GM12878 (cell line): ENCODE measurements around the gene TSHZ2. TPM values are rescaled to one million over a fixed set of nuclear protein-coding genes. Genes with fewer than 3 reads are reported as not detected.

Experiments used
- ATAC-seq: fragments of 200-7000 bp; cut with Tn5 transposase; 3 replicates; pipeline ENCODE4 v1.9.1; 2020; ENCODE audit warnings: mild to moderate bottlenecking, moderate library complexity
- BruUV-seq: library from RNA; stranded (reverse); fragments of 400-500 nt; replicated peaks from 2 replicates; lab custom pipeline; 2021; lab: Mats Ljungman, UMichigan
- CTCF ChIA-PET: fragments of 300-600 bp; sonication (Branson Sonifier 250); formaldehyde crosslinking; extraction: SDS; loops from one replicate; lab custom pipeline; 2021; ENCODE audit warnings: inconsistent platforms; lab: Yijun Ruan, JAX
- POLR2A ChIA-PET: fragments of 350-600 bp; formaldehyde crosslinking; extraction: SDS; loops from one replicate; lab custom pipeline; 2021; ENCODE audit warnings: inconsistent platforms; lab: Charles Lee
- RAD21 ChIA-PET: fragments of 300-600 bp; sonication (Branson Sonifier 250); formaldehyde crosslinking; loops from one replicate; lab custom pipeline; 2023; ENCODE audit warnings: antibody characterized with exemption; ENCODE audit not compliant: unreplicated experiment; lab: Charles Lee
- SMC1A ChIA-PET: fragments of 300-600 bp; sonication (Branson Sonifier 250); formaldehyde crosslinking; loops from one replicate; lab custom pipeline; 2023; ENCODE audit not compliant: unreplicated experiment, uncharacterized antibody; lab: Charles Lee
- DNase-seq: peaks from one replicate; pipeline ENCODE4 v3.0.0-alpha.2; 2011; ENCODE audit warnings: low read depth, low spot score
- FAIRE-seq: peaks from 3 replicates; lab custom pipeline; 2011; peaks lifted over from hg19 to GRCh38; lab: Jason Lieb, UNC
- H2AFZ ChIP-seq: 2 replicates; pipeline ENCODE4 v1.6.0; 2011; ENCODE audit warnings: low read depth, low read length, control low read depth; ENCODE audit not compliant: control insufficient read depth
- H3K27ac ChIP-seq: 2 replicates; pipeline ENCODE4 v1.5.1; 2011; ENCODE audit warnings: control low read depth; ENCODE audit not compliant: control insufficient read depth, insufficient read depth
- H3K27me3 ChIP-seq, 2 experiments: replicated peaks in 1 of 2; 2 replicates each; pipeline versions ENCODE4 v1.6.0 to v1.6.1; 2011; ENCODE audit warnings: low read length in 1 of 2; ENCODE audit not compliant: control insufficient read depth in 2 of 2, insufficient read depth in 2 of 2
- H3K36me3 ChIP-seq, 2 experiments: 2 replicates each; pipeline ENCODE4 v1.5.1; 2011; ENCODE audit warnings: low read length in 1 of 2; ENCODE audit not compliant: control insufficient read depth in 2 of 2, insufficient read depth in 2 of 2
- H3K4me1 ChIP-seq: 2 replicates; pipeline ENCODE4 v1.6.1; 2011; ENCODE audit warnings: mild to moderate bottlenecking, low read length, moderate library complexity, mixed read lengths; ENCODE audit not compliant: control insufficient read depth, insufficient read depth
- H3K4me2 ChIP-seq: 2 replicates; pipeline ENCODE4 v1.6.0; 2011; ENCODE audit warnings: control low read depth; ENCODE audit not compliant: control insufficient read depth, insufficient read depth
- H3K4me3 ChIP-seq: fragments of 200-600 bp; sonication (generic); 2 replicates; pipeline ENCODE4 v1.5.1; 2016
- H3K79me2 ChIP-seq: 2 replicates; pipeline ENCODE4 v1.6.0; 2011; ENCODE audit warnings: low read length; ENCODE audit not compliant: control insufficient read depth, insufficient read depth
- H3K9ac ChIP-seq: 2 replicates; pipeline ENCODE4 v1.8.0; 2011; ENCODE audit warnings: low read length, control low read depth, mixed read lengths; ENCODE audit not compliant: control insufficient read depth, insufficient read depth
- H3K9me3 ChIP-seq: replicated peaks from 3 replicates; pipeline ENCODE4 v1.5.1; 2011; ENCODE audit warnings: mild to moderate bottlenecking, low read length; ENCODE audit not compliant: control insufficient read depth, insufficient read depth
- H4K20me1 ChIP-seq: 2 replicates; pipeline ENCODE4 v1.6.0; 2011; ENCODE audit not compliant: control insufficient read depth, insufficient read depth
- BMI1 ChIP-seq: fragments of 450-650 bp; IDR thresholded peaks from 2 replicates; pipeline ENCODE4 v1.6.1; 2016; ENCODE audit warnings: mild to moderate bottlenecking, moderate library complexity, borderline replicate concordance
- CBX5 ChIP-seq: sonication (generic); IDR thresholded peaks from 2 replicates; pipeline ENCODE4 v1.6.1; 2016; ENCODE audit warnings: low read depth, moderate library complexity, mild to moderate bottlenecking, inconsistent platforms
- HDAC2 ChIP-seq: fragments of 200-600 bp; sonication (generic); IDR thresholded peaks from 2 replicates; pipeline ENCODE4 v1.6.1; 2017
- JUNB ChIP-seq: IDR thresholded peaks from 2 replicates; pipeline ENCODE4 v1.6.1; 2016; ENCODE audit warnings: antibody characterized with exemption, mild to moderate bottlenecking
- MTA2 ChIP-seq: fragments of 450-650 bp; IDR thresholded peaks from 2 replicates; pipeline ENCODE4 v1.6.1; 2016; ENCODE audit warnings: low read depth, mild to moderate bottlenecking, moderate library complexity
- SIX5 ChIP-seq: IDR thresholded peaks from 2 replicates; pipeline ENCODE4 v1.6.1; 2011; ENCODE audit warnings: mild to moderate bottlenecking, low read depth, low read length, moderate library complexity; ENCODE audit not compliant: severe bottlenecking
- YBX1 ChIP-seq: fragments of 450-650 bp; IDR thresholded peaks from 2 replicates; pipeline ENCODE4 v1.6.1; 2016; ENCODE audit warnings: antibody characterized with exemption
- ZBTB11 ChIP-seq: fragments of 450-650 bp; formaldehyde crosslinking; IDR thresholded peaks from 2 replicates; pipeline ENCODE4 v1.5.0; 2022; ENCODE audit warnings: mild to moderate bottlenecking, missing genetic modification characterization
- ZNF24 ChIP-seq: fragments of 450-650 bp; IDR thresholded peaks from 2 replicates; pipeline ENCODE4 v1.6.1; 2017; ENCODE audit warnings: antibody characterized with exemption, mild to moderate bottlenecking
- WGBS: methylation state at CpG from one replicate; pipeline ENCODE4 v1.1.6; 2016; ENCODE audit warnings: low lambda C conversion rate; ENCODE audit not compliant: insufficient replicate concordance, insufficient coverage; ENCODE audit errors: missing lambda C conversion rate; 5-methylcytosine and 5-hydroxymethylcytosine counted together
- in situ Hi-C: fragments of 300-500 bp; cut with MboI; formaldehyde crosslinking; loops from 9 replicates; pipeline ENCODE4 v1.14.3; 2018; ENCODE audit warnings: mixed read lengths
- intact Hi-C: fragments of 100-400 bp; cut with micrococcal nuclease; formaldehyde crosslinking; loops from one replicate; pipeline ENCODE4 v1.14.2; 2022; ENCODE audit not compliant: unreplicated experiment
- polyA plus RNA-seq, 11 experiments: library from polyadenylated mRNA; depleted of rRNA in 4 of 11; unstranded in 6 of 11; stranded (reverse) in 5 of 11; fragments of >200 nt; fragmentation: Nextera tagmentation in 4 of 11; fragmentation: Illumina TruSeq in 1 of 11; extraction: Ambion mirVana in 4 of 11; extraction: Trizol in 1 of 11; gene quantifications; 1 replicate in 1 of 11; 2 replicates in 10 of 11; pipeline versions ENCODE4 v1.2.1 to v1.2.3, GENCODE V29; 2011 to 2016; ENCODE audit warnings: inconsistent platforms in 2 of 11, missing spikeins in 2 of 11, low read depth in 1 of 11
- total RNA-seq, 4 experiments: library from RNA; depleted of rRNA in 3 of 4; stranded (reverse); fragments of >200 nt in 3 of 4; fragmentation: Illumina TruSeq in 1 of 4; extraction: Trizol in 1 of 4; gene quantifications; 2 replicates each; pipeline versions ENCODE4 v1.2.1 to v1.2.3, GENCODE V29; 2013 to 2021

The TSHZ2 gene
- total and polyA plus RNA-seq, 10 of the 15 experiments (the other 5 are each of a cell fraction or from before 2014, with no cell fraction given): 0.01 to 0.86 (median 0.13) TPM; not detected in 2

- ChIA-PET POLR2A (no interaction called here), CTCF (interaction anchor here (0.6 to 2.1 kb wide), 2 partner anchors 55 to 247 kb away, joined by 3 to 4 read pairs; no protein-coding TSS in a partner anchor), SMC1A (interaction anchor here (0.6 kb wide), 1 partner anchor 55 kb away, joined by 3 read pairs; no protein-coding TSS in a partner anchor), RAD21 (interaction anchor here (0.7 kb wide), 1 partner anchor 11 kb away, joined by 3 read pairs; no protein-coding TSS in a partner anchor)
- H3K4me3 ChIP-seq: no peak overlapping the region
- no peak overlapping the region for H3K4me2 ChIP-seq
- no peak overlapping the region for H3K27ac ChIP-seq
- no peak for DNase-seq
- no peak for ATAC-seq
- no TSS peak for BruUV-seq
- no peaks in the 10 kb centered on the region for H4K20me1 ChIP-seq
- no peaks in the 10 kb centered on the region for H3K36me3 ChIP-seq
- intact Hi-C loops: no loop called here
- 99% methylated on average over 3 of the region's 3 CpGs for WGBS
- H3K9me3 ChIP-seq: no peaks in the 10 kb centered on the region
- no peak for FAIRE-seq
- TF ChIP-seq YBX1 (no peak), JUNB (peak; percentile 13; the same call in 1 of the 2 replicates)
- H3K9ac ChIP-seq: no peak overlapping the region
- no peaks in the 10 kb centered on the region for H3K79me2 ChIP-seq
- H2AFZ ChIP-seq: no peak overlapping the region
- no peaks in the 10 kb centered on the region for H3K4me1 ChIP-seq
- H3K27me3 ChIP-seq: no peaks in the 10 kb centered on the region
- in situ Hi-C loops: no loop called here
These were observed 520.1 kb downstream of the TSHZ2 start for GRCh38 chr20:53492212-53492611.

- in situ Hi-C loops: no loop called here
- WGBS: 73% methylated on average over 4 of the region's 4 CpGs
These were observed 521.2 kb downstream of the TSHZ2 start for GRCh38 chr20:53493311-53493857.

More at GRCh38 chr20:53493311-53493857, 521.2 kb downstream of the TSHZ2 start:
- H3K4me1 ChIP-seq: no peaks in the 10 kb centered on the region
- no peak overlapping the region for H3K4me2 ChIP-seq
- ChIA-PET POLR2A (interaction anchor here (0.7 kb wide), 1 partner anchor 82 kb away, joined by 3 read pairs; no protein-coding TSS in a partner anchor), RAD21 (no interaction called here), CTCF (interaction anchor here (2.1 kb wide), 1 partner anchor 54 kb away, joined by 4 read pairs; no protein-coding TSS in a partner anchor), SMC1A (interaction anchor here (0.7 kb wide), 1 partner anchor 473 kb away, joined by 3 read pairs; no protein-coding TSS in a partner anchor)
- no peak overlapping the region for H3K9ac ChIP-seq
- no peak overlapping the region for H3K4me3 ChIP-seq
- no peaks in the 10 kb centered on the region for H3K27me3 ChIP-seq
- DNase-seq (no peak), ATAC-seq (no peak), FAIRE-seq (no peak)
- H3K27ac ChIP-seq: no peak overlapping the region
- no peaks in the 10 kb centered on the region for H4K20me1 ChIP-seq
- no peaks in the 10 kb centered on the region for H3K79me2 ChIP-seq
- intact Hi-C loops: no loop called here
- no peak for TF ChIP-seq SIX5
- TF ChIP-seq ZNF24: no peak
- no peak for TF ChIP-seq CBX5
- no peak for TF ChIP-seq YBX1
- no peak for TF ChIP-seq MTA2
- no peak for TF ChIP-seq HDAC2
- no peak for TF ChIP-seq ZBTB11
- TF ChIP-seq BMI1: no peak
- no peak overlapping the region for H2AFZ ChIP-seq
- H3K9me3 ChIP-seq: no peaks in the 10 kb centered on the region
- H3K36me3 ChIP-seq: no peaks in the 10 kb centered on the region
- no TSS peak for BruUV-seq
